ENCODE data around the gene ABHD1. TPM values are rescaled to one million over a fixed set of nuclear protein-coding genes. Genes with fewer than 3 reads are reported as not detected.
A peak's percentile ranks its signal among the peaks of the same experiment; 100 is the strongest.

ABHD1 gene
- polyA plus RNA-seq, 1 donor from 2014 or later = not detected

DNA sequence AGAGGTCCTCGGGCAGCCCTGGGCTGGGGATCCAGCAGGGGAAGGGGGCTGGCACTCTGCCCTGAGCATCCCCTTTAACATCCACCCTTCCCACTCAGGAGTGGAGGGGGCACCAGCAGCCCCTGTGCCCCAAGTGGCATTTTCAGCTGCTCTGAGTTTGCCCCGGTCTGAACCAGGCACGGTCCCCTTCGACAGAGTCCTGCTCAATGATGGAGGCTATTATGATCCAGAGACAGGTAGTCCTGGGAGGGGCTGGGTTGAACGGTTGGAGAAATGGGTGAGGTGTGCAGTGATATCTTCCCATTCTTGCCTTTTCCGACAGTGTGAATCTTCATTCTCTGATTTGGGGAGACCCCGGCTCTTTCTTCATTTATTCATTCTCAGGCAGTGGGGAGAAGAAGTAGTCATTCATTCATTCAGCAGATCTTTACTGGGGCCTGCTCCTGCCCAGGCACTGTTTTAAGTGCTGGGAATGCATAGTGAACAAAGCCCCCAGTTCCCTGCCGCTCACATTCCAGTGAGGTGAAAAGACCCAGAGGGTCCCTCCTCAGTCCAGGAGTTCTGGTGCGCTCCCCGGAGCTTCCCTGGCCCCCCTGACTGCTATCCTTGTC, 38.4 kb upstream of the ABHD1 start:
- Histone ChIP-seq H3K4me3 (ENCODE audit: low read length) (peak overlapping the region; percentile 80), H2AFZ (ENCODE audit: low read depth, low read length) (no peak overlapping the region), H3K79me2 (replicated peaks; ENCODE audit: insufficient read depth, low read length) (no peaks in the 10 kb centered on the region), H3K9ac (ENCODE audit: low read length) (peak overlapping the region; percentile 83), H3K9me3 (ENCODE audit: low read length) (no peaks in the 10 kb centered on the region), H3K27me3 (ENCODE audit: insufficient read depth, low read depth, low read length) (peaks cover 10% of the 10 kb centered on the region), H3K4me2 (ENCODE audit: low read length) (peak overlapping the region; percentile 59), H4K20me1 (ENCODE audit: insufficient read depth) (no peaks in the 10 kb centered on the region), H3F3A (ENCODE audit: insufficient read depth, low read length, poor library complexity, severe bottlenecking) (no peaks in the 10 kb centered on the region), H3K9me2 (ENCODE audit: insufficient read depth, low read length) (no peaks in the 10 kb centered on the region), H3K36me3 (ENCODE audit: insufficient read depth, low read length) (no peaks in the 10 kb centered on the region), H3K27ac (ENCODE audit: low read length) (no peak overlapping the region)
- TF ChIP-seq POLR2AphosphoS5 (IDR thresholded peaks at IDR 0.05) = no peak
- TF ChIP-seq, protein P1, sequence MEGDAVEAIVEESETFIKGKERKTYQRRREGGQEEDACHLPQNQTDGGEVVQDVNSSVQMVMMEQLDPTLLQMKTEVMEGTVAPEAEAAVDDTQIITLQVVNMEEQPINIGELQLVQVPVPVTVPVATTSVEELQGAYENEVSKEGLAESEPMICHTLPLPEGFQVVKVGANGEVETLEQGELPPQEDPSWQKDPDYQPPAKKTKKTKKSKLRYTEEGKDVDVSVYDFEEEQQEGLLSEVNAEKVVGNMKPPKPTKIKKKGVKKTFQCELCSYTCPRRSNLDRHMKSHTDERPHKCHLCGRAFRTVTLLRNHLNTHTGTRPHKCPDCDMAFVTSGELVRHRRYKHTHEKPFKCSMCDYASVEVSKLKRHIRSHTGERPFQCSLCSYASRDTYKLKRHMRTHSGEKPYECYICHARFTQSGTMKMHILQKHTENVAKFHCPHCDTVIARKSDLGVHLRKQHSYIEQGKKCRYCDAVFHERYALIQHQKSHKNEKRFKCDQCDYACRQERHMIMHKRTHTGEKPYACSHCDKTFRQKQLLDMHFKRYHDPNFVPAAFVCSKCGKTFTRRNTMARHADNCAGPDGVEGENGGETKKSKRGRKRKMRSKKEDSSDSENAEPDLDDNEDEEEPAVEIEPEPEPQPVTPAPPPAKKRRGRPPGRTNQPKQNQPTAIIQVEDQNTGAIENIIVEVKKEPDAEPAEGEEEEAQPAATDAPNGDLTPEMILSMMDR (IDR thresholded peaks at IDR 0.05; ENCODE audit: poor library complexity, severe bottlenecking) = no peak
- no peak for TF ChIP-seq EP300 (conservative IDR thresholded peaks at IDR 0.05; ENCODE audit: poor library complexity, severe bottlenecking)
- TF ChIP-seq MXI1 (conservative IDR thresholded peaks at IDR 0.05; ENCODE audit: poor library complexity, severe bottlenecking) = no peak
- TF ChIP-seq TAF1 (IDR thresholded peaks at IDR 0.05; ENCODE audit: low read depth) = no peak
- TF ChIP-seq EZH2 (IDR thresholded peaks at IDR 0.05; ENCODE audit: borderline replicate concordance, insufficient read depth, low read length, poor library complexity, severe bottlenecking) = no peak
- TF ChIP-seq SMC3 (conservative IDR thresholded peaks at IDR 0.05; ENCODE audit: poor library complexity) = no peak
- TF ChIP-seq, protein P2, sequence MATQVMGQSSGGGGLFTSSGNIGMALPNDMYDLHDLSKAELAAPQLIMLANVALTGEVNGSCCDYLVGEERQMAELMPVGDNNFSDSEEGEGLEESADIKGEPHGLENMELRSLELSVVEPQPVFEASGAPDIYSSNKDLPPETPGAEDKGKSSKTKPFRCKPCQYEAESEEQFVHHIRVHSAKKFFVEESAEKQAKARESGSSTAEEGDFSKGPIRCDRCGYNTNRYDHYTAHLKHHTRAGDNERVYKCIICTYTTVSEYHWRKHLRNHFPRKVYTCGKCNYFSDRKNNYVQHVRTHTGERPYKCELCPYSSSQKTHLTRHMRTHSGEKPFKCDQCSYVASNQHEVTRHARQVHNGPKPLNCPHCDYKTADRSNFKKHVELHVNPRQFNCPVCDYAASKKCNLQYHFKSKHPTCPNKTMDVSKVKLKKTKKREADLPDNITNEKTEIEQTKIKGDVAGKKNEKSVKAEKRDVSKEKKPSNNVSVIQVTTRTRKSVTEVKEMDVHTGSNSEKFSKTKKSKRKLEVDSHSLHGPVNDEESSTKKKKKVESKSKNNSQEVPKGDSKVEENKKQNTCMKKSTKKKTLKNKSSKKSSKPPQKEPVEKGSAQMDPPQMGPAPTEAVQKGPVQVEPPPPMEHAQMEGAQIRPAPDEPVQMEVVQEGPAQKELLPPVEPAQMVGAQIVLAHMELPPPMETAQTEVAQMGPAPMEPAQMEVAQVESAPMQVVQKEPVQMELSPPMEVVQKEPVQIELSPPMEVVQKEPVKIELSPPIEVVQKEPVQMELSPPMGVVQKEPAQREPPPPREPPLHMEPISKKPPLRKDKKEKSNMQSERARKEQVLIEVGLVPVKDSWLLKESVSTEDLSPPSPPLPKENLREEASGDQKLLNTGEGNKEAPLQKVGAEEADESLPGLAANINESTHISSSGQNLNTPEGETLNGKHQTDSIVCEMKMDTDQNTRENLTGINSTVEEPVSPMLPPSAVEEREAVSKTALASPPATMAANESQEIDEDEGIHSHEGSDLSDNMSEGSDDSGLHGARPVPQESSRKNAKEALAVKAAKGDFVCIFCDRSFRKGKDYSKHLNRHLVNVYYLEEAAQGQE (IDR thresholded peaks at IDR 0.05; ENCODE audit: borderline replicate concordance) = no peak

DNA sequence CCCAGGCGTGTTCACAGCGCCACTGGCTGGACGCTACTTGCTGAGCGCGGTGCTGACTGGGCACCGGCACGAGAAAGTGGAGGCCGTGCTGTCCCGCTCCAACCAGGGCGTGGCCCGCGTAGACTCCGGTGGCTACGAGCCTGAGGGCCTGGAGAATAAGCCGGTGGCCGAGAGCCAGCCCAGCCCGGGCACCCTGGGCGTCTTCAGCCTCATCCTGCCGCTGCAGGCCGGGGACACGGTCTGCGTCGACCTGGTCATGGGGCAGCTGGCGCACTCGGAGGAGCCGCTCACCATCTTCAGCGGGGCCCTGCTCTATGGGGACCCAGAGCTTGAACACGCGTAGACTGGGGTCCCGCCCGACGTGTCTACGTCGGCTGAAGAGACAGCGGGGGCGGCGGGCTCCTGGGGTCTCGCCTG, 37.9 kb upstream of the ABHD1 start:
- peak overlapping the region; percentile 83 for H3K9ac ChIP-seq (ENCODE audit: low read length)
- peak overlapping the region; percentile 72 for H3K27ac ChIP-seq (ENCODE audit: low read length)
- no peaks in the 10 kb centered on the region for H4K20me1 ChIP-seq (ENCODE audit: insufficient read depth)
- peak overlapping the region; percentile 80 for H3K4me3 ChIP-seq (ENCODE audit: low read length)
- TF ChIP-seq TAF1 (IDR thresholded peaks at IDR 0.05; ENCODE audit: low read depth) (no peak), EZH2 (IDR thresholded peaks at IDR 0.05; ENCODE audit: borderline replicate concordance, insufficient read depth, low read length, poor library complexity, severe bottlenecking) (no peak), POLR2AphosphoS5 (IDR thresholded peaks at IDR 0.05) (no peak), EP300 (conservative IDR thresholded peaks at IDR 0.05; ENCODE audit: poor library complexity, severe bottlenecking) (no peak), MXI1 (conservative IDR thresholded peaks at IDR 0.05; ENCODE audit: poor library complexity, severe bottlenecking) (no peak), SMC3 (conservative IDR thresholded peaks at IDR 0.05; ENCODE audit: poor library complexity) (no peak), RAD21 (conservative IDR thresholded peaks at IDR 0.05) (peak; percentile 13)
- TF ChIP-seq, protein P2 (IDR thresholded peaks at IDR 0.05; ENCODE audit: borderline replicate concordance) = no peak
- TF ChIP-seq, protein P1 (IDR thresholded peaks at IDR 0.05; ENCODE audit: poor library complexity, severe bottlenecking) = no peak
- H3K36me3 ChIP-seq (ENCODE audit: insufficient read depth, low read length) = no peaks in the 10 kb centered on the region
- H3K9me2 ChIP-seq (ENCODE audit: insufficient read depth, low read length) = no peaks in the 10 kb centered on the region
- no peaks in the 10 kb centered on the region for H3K9me3 ChIP-seq (ENCODE audit: low read length)
- H3K79me2 ChIP-seq (replicated peaks; ENCODE audit: insufficient read depth, low read length) = no peaks in the 10 kb centered on the region
- H2AFZ ChIP-seq (ENCODE audit: low read depth, low read length) = peak overlapping the region; percentile 56
- no peaks in the 10 kb centered on the region for H3F3A ChIP-seq (ENCODE audit: insufficient read depth, low read length, poor library complexity, severe bottlenecking)
- peak overlapping the region; percentile 59 for H3K4me2 ChIP-seq (ENCODE audit: low read length)
- peaks cover 10% of the 10 kb centered on the region for H3K27me3 ChIP-seq (ENCODE audit: insufficient read depth, low read depth, low read length)

Data from neural cell (in vitro differentiated cells).